Measurements from ENCODE around the gene PDE4D.

The PDE4D gene

DNA sequence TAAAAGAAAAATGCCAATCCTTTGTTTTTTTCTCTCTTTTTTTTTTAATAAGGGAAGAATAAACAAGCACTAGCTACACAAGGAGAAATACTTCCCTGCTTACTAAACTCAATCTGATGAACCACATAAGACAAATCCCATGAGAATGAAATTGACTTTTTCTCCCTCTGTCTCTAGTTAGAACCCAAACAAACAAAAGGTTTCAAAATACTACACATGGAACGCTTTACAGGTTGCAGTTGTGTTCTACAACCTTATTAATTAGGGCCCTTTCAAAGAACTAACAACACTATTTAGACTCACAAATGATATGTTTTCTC lies 124.5 kb downstream of the PDE4D start:
- no peak for TF ChIP-seq CTCF (conservative IDR thresholded peaks at IDR 0.05; ENCODE audit: control insufficient read depth, insufficient read depth, low read depth, low read length)
- H3K4me3 ChIP-seq (ENCODE audit: control insufficient read depth, low read depth, low read length) = peak overlapping the region; percentile 48
- DNase-seq (ENCODE audit: low read depth) = peak; percentile 63

- H3K4me3 ChIP-seq (ENCODE audit: control insufficient read depth, low read depth, low read length) = peak overlapping the region; percentile 48
- DNase-seq (ENCODE audit: low read depth) = peak; percentile 64
- TF ChIP-seq CTCF (conservative IDR thresholded peaks at IDR 0.05; ENCODE audit: control insufficient read depth, insufficient read depth, low read depth, low read length) = no peak
Measured at GRCh38 chr5:59768152-59769040, 125.1 kb downstream of the PDE4D start.

DNA sequence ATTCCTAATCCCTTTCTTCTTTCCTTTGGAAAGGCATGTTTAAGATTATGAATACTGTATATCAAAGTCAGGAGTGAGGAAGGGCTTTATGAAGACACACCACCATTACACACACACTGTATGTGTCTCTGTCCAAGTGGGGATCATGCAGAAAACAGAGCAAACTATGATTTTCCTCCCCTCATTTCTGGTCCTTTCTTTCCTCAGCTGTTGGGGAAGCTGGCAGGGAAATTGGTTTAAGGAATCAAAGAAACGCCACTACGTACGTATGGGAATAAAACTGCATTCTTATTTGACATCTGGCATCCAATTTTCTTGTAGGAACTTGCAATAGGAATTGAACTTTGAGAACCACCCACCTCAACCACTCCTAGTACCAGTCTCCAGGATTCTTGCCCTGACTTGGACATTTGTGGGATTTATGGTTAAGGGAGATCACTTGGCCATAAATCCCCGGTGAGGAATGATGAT lies 125.8 kb downstream of the PDE4D start:
- no peak for DNase-seq (ENCODE audit: low read depth)
- peak overlapping the region; percentile 48 for H3K4me3 ChIP-seq (ENCODE audit: control insufficient read depth, low read depth, low read length)
- TF ChIP-seq CTCF (conservative IDR thresholded peaks at IDR 0.05; ENCODE audit: control insufficient read depth, insufficient read depth, low read depth, low read length) = no peak

DNA sequence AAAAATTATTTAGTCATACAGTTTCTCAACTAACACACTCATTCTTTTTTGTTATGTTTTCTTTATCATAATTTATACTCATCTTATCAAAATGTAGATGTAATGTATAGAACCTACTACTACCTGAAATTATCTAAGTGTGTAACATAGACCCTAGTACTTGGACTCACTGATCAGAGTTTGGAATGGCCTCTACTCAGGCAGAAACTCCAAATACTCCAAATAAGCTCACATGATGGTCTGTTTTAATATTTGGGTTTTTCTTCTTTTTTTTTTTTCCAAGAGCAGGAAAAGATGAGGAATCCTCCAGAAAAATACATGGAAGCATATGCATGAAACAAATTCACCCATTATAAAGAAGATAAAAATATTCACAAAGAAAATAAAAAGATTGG lies 126.3 kb downstream of the PDE4D start:
- H3K4me3 ChIP-seq (ENCODE audit: control insufficient read depth, low read depth, low read length) = no peak overlapping the region
- TF ChIP-seq CTCF (conservative IDR thresholded peaks at IDR 0.05; ENCODE audit: control insufficient read depth, insufficient read depth, low read depth, low read length) = no peak
- DNase-seq (ENCODE audit: low read depth) = no peak

DNA sequence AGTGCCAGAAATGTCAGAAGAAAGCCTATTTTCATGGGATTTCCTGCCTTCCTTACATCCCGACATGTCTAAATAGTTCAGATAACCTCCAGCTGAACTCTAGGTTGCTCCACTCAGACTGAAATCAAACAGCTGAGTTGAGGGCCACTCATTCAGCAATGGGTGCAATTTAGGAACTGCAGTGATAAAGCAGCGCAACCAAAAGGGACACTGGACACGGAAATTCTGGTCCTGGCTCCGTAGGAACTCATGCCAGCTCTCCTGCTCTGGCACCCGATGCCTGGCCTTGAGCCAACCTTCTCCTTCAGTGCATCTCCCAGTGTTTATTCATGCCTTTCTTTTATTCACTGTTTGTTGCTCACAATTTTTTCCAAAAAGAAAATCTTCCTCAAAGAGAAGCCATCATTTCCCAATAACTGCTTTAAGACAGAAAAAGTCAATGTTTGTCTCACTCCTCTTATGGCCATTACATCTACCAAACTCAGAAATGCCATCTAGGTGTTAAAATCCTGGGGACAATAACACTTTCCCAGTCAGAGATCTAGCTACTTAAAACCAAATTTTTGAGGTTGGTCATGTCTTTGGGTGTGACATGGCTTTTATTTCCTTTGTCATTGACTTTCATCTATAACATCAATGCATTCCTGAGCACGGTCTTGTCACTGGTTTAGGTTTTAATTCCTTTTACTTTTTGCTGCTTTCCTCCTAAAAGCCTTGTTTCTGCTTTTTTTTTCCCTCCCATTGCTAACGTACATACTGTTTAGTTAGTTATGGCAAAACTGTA lies 126.9 kb downstream of the PDE4D start:
- no peak overlapping the region for H3K4me3 ChIP-seq (ENCODE audit: control insufficient read depth, low read depth, low read length)
- no peak for TF ChIP-seq CTCF (conservative IDR thresholded peaks at IDR 0.05; ENCODE audit: control insufficient read depth, insufficient read depth, low read depth, low read length)
- DNase-seq (ENCODE audit: low read depth) = no peak

- no peak for DNase-seq (ENCODE audit: low read depth)
- no peak overlapping the region for H3K4me3 ChIP-seq (ENCODE audit: control insufficient read depth, low read depth, low read length)
- no peak for TF ChIP-seq CTCF (conservative IDR thresholded peaks at IDR 0.05; ENCODE audit: control insufficient read depth, insufficient read depth, low read depth, low read length)
Measured at GRCh38 chr5:59765446-59765845, 128.1 kb downstream of the PDE4D start.
